Naive thymus-derived CD8-positive, alpha-beta T cell (primary cell): ENCODE measurements around the gene KRT6B. TPM values are rescaled to one million over a fixed set of nuclear protein-coding genes. Genes with fewer than 3 reads are reported as not detected.
A peak's percentile ranks its signal among the peaks of the same experiment; 100 is the strongest.

ENCODE experiments used
- ATAC-seq, 2 donors: fragments of 150-1000 bp; cut with Tn5 transposase in 1 of 2; sonication (Bioruptor Pico), chemical (Tn5 transposase) in 1 of 2; 1 replicate in 1 of 2; 2 replicates in 1 of 2; pipeline ENCODE4 v1.10.0; 2021; ENCODE audit warnings: mild to moderate bottlenecking in 2 of 2, moderate library complexity in 2 of 2
- POLR2A ChIA-PET: fragments of 350-600 bp; sonication (Branson Sonifier 250); formaldehyde crosslinking; loops from one replicate; lab custom pipeline; 2021; ENCODE audit warnings: antibody characterized with exemption; lab: Charles Lee
- DNase-seq, 10 donors: peaks; one replicate each; pipeline versions ENCODE4 v3.0.0 to v3.0.0-alpha.2; 2020 to 2022
- H3K27ac Mint-ChIP-seq, 10 donors: one replicate each; pipeline ENCODE4 v1.8.0; 2020 to 2022; ENCODE audit warnings: mild to moderate bottlenecking in 10 of 10, mixed read lengths in 10 of 10, moderate library complexity in 4 of 10, inconsistent platforms in 1 of 10
- H3K27me3 Mint-ChIP-seq, 5 donors: one replicate each; pipeline ENCODE4 v1.8.0; 2021 to 2022; ENCODE audit warnings: mixed read lengths in 5 of 5
- H3K36me3 Mint-ChIP-seq, 3 donors: one replicate each; pipeline ENCODE4 v1.8.0; 2020 to 2022; ENCODE audit warnings: mixed read lengths in 3 of 3, mild to moderate bottlenecking in 2 of 3, inconsistent platforms in 1 of 3
- H3K4me1 Mint-ChIP-seq, 4 donors: one replicate each; pipeline ENCODE4 v1.8.0; 2021 to 2022; ENCODE audit warnings: mixed read lengths in 4 of 4
- H3K4me3 Mint-ChIP-seq, 10 donors: one replicate each; pipeline ENCODE4 v1.8.0; 2020 to 2022; ENCODE audit warnings: mild to moderate bottlenecking in 10 of 10, mixed read lengths in 10 of 10, moderate library complexity in 6 of 10, inconsistent platforms in 1 of 10
- H3K9me3 Mint-ChIP-seq, 9 donors: one replicate each; pipeline ENCODE4 v1.8.0; 2020 to 2022; ENCODE audit warnings: mixed read lengths in 9 of 9, mild to moderate bottlenecking in 3 of 9, inconsistent platforms in 1 of 9, moderate library complexity in 1 of 9
- polyA plus RNA-seq, 3 donors: library from polyadenylated mRNA; unstranded; fragments of 300-500 nt; fragmentation: Illumina TruSeq; gene quantifications; one replicate each; pipeline ENCODE4 v1.2.3, GENCODE V29; 2021
- total RNA-seq, 8 experiments: library from RNA in 2 of 8; stranded (reverse) in 2 of 8; gene quantifications; one replicate each; pipeline ENCODE4 v1.2.3 and lab custom pipeline; 2021 to 2026

Gene KRT6B
- total and polyA plus RNA-seq, 5 experiments from 2014 or later: not detected

- Mint-ChIP-seq H3K36me3 (no peaks in the 10 kb centered on the region), H3K27me3 (peaks cover 0 to 11% (median 2%) of the 10 kb centered on the region in 5 donors), H3K9me3 (no peaks in the 10 kb centered on the region), H3K27ac (no peak overlapping the region), H3K4me3 (no peak overlapping the region), H3K4me1 (peaks cover 0 to 4% (median 0%) of the 10 kb centered on the region in 4 donors)
- no peak for ATAC-seq
- POLR2A ChIA-PET: no interaction called here
- DNase-seq: no peak
Observed at GRCh38 chr12:52400906-52401305, 51.0 kb downstream of the KRT6B start.

- H3K27me3 Mint-ChIP-seq: peaks cover 0 to 11% (median 2%) of the 10 kb centered on the region in 5 donors
- H3K4me3 Mint-ChIP-seq: no peak overlapping the region
- no peaks in the 10 kb centered on the region for H3K36me3 Mint-ChIP-seq
- DNase-seq (no peak), ATAC-seq (no peak)
- no peaks in the 10 kb centered on the region for H3K9me3 Mint-ChIP-seq
- POLR2A ChIA-PET: no interaction called here
- peaks cover 0 to 4% (median 0%) of the 10 kb centered on the region in 4 donors for H3K4me1 Mint-ChIP-seq
- H3K27ac Mint-ChIP-seq: no peak overlapping the region
Observed at GRCh38 chr12:52399756-52400155, 52.2 kb downstream of the KRT6B start.

GRCh38 chr12:52398176-52398575 lies 53.8 kb downstream of the KRT6B start:
- ATAC-seq: no peak
- POLR2A ChIA-PET: interaction anchor here (0.7 kb wide), 1 partner anchor 903 kb away, joined by 4 read pairs; no protein-coding TSS in a partner anchor

GRCh38 chr12:52396656-52397055 lies 55.3 kb downstream of the KRT6B start:
- H3K4me3 Mint-ChIP-seq: no peak overlapping the region
- POLR2A ChIA-PET: no interaction called here
- ATAC-seq (no peak), DNase-seq (no peak)
- peak overlapping the region in 1 of 10 donors; percentile 31 for H3K27ac Mint-ChIP-seq
- H3K36me3 Mint-ChIP-seq: no peaks in the 10 kb centered on the region
- no peaks in the 10 kb centered on the region for H3K9me3 Mint-ChIP-seq
- peaks cover 0 to 10% (median 2%) of the 10 kb centered on the region in 5 donors for H3K27me3 Mint-ChIP-seq
- peaks cover 0 to 4% (median 0%) of the 10 kb centered on the region in 4 donors for H3K4me1 Mint-ChIP-seq

More at GRCh38 chr12:52398176-52398575, 53.8 kb downstream of the KRT6B start:
- DNase-seq: no peak
- no peaks in the 10 kb centered on the region for H3K36me3 Mint-ChIP-seq
- peaks cover 0 to 4% (median 0%) of the 10 kb centered on the region in 4 donors for H3K4me1 Mint-ChIP-seq
- peaks cover 0 to 14% (median 2%) of the 10 kb centered on the region in 5 donors for H3K27me3 Mint-ChIP-seq
- peak overlapping the region in 1 of 10 donors; percentile 34 for H3K27ac Mint-ChIP-seq
- no peak overlapping the region for H3K4me3 Mint-ChIP-seq
- H3K9me3 Mint-ChIP-seq: no peaks in the 10 kb centered on the region

Other genes with a start within 250 kb of the KRT6B start
- gene KRT7, start 218.9 kb downstream of the KRT6B start, total RNA-seq: not detected
- gene KRT7, start 218.9 kb downstream of the KRT6B start, polyA plus RNA-seq: not detected
- gene KRT86, start 177.5 kb downstream of the KRT6B start, total RNA-seq: not detected
- not detected for gene KRT86, start 177.5 kb downstream of the KRT6B start, polyA plus RNA-seq
- not detected for gene KRT81, start 160.6 kb downstream of the KRT6B start, total RNA-seq
- not detected for gene KRT81, start 160.6 kb downstream of the KRT6B start, polyA plus RNA-seq
- not detected for gene KRT83, start 130.7 kb downstream of the KRT6B start, total RNA-seq
- not detected for gene KRT83, start 130.7 kb downstream of the KRT6B start, polyA plus RNA-seq
- not detected for gene KRT85, start 84.7 kb downstream of the KRT6B start, total RNA-seq
- not detected for gene KRT85, start 84.7 kb downstream of the KRT6B start, polyA plus RNA-seq
- gene KRT84, start 66.5 kb downstream of the KRT6B start, total RNA-seq: not detected
- gene KRT84, start 66.5 kb downstream of the KRT6B start, polyA plus RNA-seq: not detected
- gene KRT82, start 45.8 kb downstream of the KRT6B start, total RNA-seq: not detected
- gene KRT82, start 45.8 kb downstream of the KRT6B start, polyA plus RNA-seq: not detected
- gene KRT75, start 17.8 kb downstream of the KRT6B start, total RNA-seq: not detected
- not detected for gene KRT75, start 17.8 kb downstream of the KRT6B start, polyA plus RNA-seq
- not detected for gene KRT6C, start 21.7 kb upstream of the KRT6B start, total RNA-seq
- not detected for gene KRT6C, start 21.7 kb upstream of the KRT6B start, polyA plus RNA-seq
- gene KRT6A, start 41.1 kb upstream of the KRT6B start, total RNA-seq: not detected
- not detected for gene KRT6A, start 41.1 kb upstream of the KRT6B start, polyA plus RNA-seq
- not detected for gene KRT5, start 68.2 kb upstream of the KRT6B start, total RNA-seq
- not detected for gene KRT5, start 68.2 kb upstream of the KRT6B start, polyA plus RNA-seq
- not detected for gene KRT71, start 101.0 kb upstream of the KRT6B start, total RNA-seq
- gene KRT71, start 101.0 kb upstream of the KRT6B start, polyA plus RNA-seq: not detected
- gene KRT74, start 121.7 kb upstream of the KRT6B start, total RNA-seq: under 1 TPM in 1 of 2 experiments, not detected in 1; 0.26 TPM
- not detected for gene KRT74, start 121.7 kb upstream of the KRT6B start, polyA plus RNA-seq
- 10 to 100 TPM; 11.4 to 11.6 TPM for gene KRT72, start 149.3 kb upstream of the KRT6B start, total RNA-seq
- under 1 TPM in 2 of 3 donors, not detected in 1; 0.12 to 0.46 TPM for gene KRT72, start 149.3 kb upstream of the KRT6B start, polyA plus RNA-seq
- 1 to 10 TPM; 8.5 to 10.0 TPM for gene KRT73, start 166.4 kb upstream of the KRT6B start, total RNA-seq
- 10 to 100 TPM in 1 of 3 donors, 1 to 10 TPM in 1, under 1 TPM in 1; 0.72 to 10.0 (median 1.8) TPM for gene KRT73, start 166.4 kb upstream of the KRT6B start, polyA plus RNA-seq
- under 1 TPM; 0.62 to 0.77 TPM for gene KRT2, start 200.1 kb upstream of the KRT6B start, total RNA-seq
- 1 to 10 TPM; 1.1 to 3.4 (median 1.2) TPM for gene KRT2, start 200.1 kb upstream of the KRT6B start, polyA plus RNA-seq
- gene KRT1, start 228.3 kb upstream of the KRT6B start, total RNA-seq: not detected
- gene KRT1, start 228.3 kb upstream of the KRT6B start, polyA plus RNA-seq: under 1 TPM in 1 of 3 donors, not detected in 2; 0.31 TPM